Measurements from ENCODE around the gene WDR93. TPM values are rescaled to one million over a fixed set of nuclear protein-coding genes. Genes with fewer than 3 reads are reported as not detected.

Gene WDR93
- total and polyA plus RNA-seq, 10 donors: 0.09 to 0.11 TPM; not detected in 8

- 51 to 61% (median 58%) methylated on average over 23 to 25 of the region's 25 CpGs for WGBS, 5 donors
- Histone ChIP-seq H3K36me3 (no peaks in the 10 kb centered on the region), H3K27me3 (replicated peaks in 1 of 7) (peaks cover 0 to 48% (median 13%) of the 10 kb centered on the region in 7 donors), H3K27ac (no peak overlapping the region), H3K4me3 (peak overlapping the region in 5 of 8 donors; percentile 30 to 71 (median 47)), H3K4me1 (peaks cover 0 to 40% (median 30%) of the 10 kb centered on the region in 6 donors), H3K9me3 (no peaks in the 10 kb centered on the region)
- intact Hi-C loops (cut with DNase I; ENCODE audit: low total_unique reads): no loop called here
- peak; percentile 75 for DNase-seq
- TF ChIP-seq CTCF (IDR thresholded peaks at IDR 0.05 in 8 of 11, conservative IDR thresholded peaks at IDR 0.05 in 3 of 11) (no peak), POLR2AphosphoS5 (IDR thresholded peaks at IDR 0.05) (no peak), POLR2A (IDR thresholded peaks at IDR 0.05) (no peak)
Measured at GRCh38 chr15:89777073-89777751, 86.6 kb downstream of the WDR93 start.

- H3K4me3 ChIP-seq: no peak overlapping the region
- peaks cover 0 to 46% (median 32%) of the 10 kb centered on the region in 6 donors for H3K4me1 ChIP-seq
- WGBS, 5 donors: 89 to 95% (median 93%) methylated on average over 5 to 10 of the region's 10 CpGs
- DNase-seq: peak; percentile 69
- no peaks in the 10 kb centered on the region for H3K36me3 ChIP-seq
- intact Hi-C loops (cut with DNase I; ENCODE audit: low total_unique reads): no loop called here
- peaks cover 0 to 48% (median 13%) of the 10 kb centered on the region in 7 donors for H3K27me3 ChIP-seq (replicated peaks in 1 of 7)
- H3K27ac ChIP-seq: no peak overlapping the region
- H3K9me3 ChIP-seq: no peaks in the 10 kb centered on the region
- TF ChIP-seq POLR2A (IDR thresholded peaks at IDR 0.05) (no peak), POLR2AphosphoS5 (IDR thresholded peaks at IDR 0.05) (no peak), CTCF (IDR thresholded peaks at IDR 0.05 in 8 of 11, conservative IDR thresholded peaks at IDR 0.05 in 3 of 11) (no peak)
Measured at GRCh38 chr15:89777782-89778380, 87.3 kb downstream of the WDR93 start.

- peak; percentile 28 for DNase-seq
- WGBS, 5 donors: 76 to 90% (median 88%) methylated on average over 4 of the region's 4 CpGs
- H3K27ac ChIP-seq: no peak overlapping the region
Measured at GRCh38 chr15:89778861-89779260, 88.2 kb downstream of the WDR93 start.

More at GRCh38 chr15:89778861-89779260, 88.2 kb downstream of the WDR93 start:
- H3K27me3 ChIP-seq (replicated peaks in 1 of 7): peaks cover 0 to 48% (median 13%) of the 10 kb centered on the region in 7 donors
- TF ChIP-seq POLR2AphosphoS5 (IDR thresholded peaks at IDR 0.05) (no peak), POLR2A (IDR thresholded peaks at IDR 0.05) (no peak), CTCF (IDR thresholded peaks at IDR 0.05 in 8 of 11, conservative IDR thresholded peaks at IDR 0.05 in 3 of 11) (no peak)
- intact Hi-C loops (cut with DNase I; ENCODE audit: low total_unique reads): no loop called here
- peaks cover 0 to 56% (median 33%) of the 10 kb centered on the region in 6 donors for H3K4me1 ChIP-seq
- H3K4me3 ChIP-seq: no peak overlapping the region
- H3K36me3 ChIP-seq: no peaks in the 10 kb centered on the region
- no peaks in the 10 kb centered on the region for H3K9me3 ChIP-seq

Data from spleen (tissue), 11 donors.